ENCODE results near the gene GFY.

The GFY gene

DNA sequence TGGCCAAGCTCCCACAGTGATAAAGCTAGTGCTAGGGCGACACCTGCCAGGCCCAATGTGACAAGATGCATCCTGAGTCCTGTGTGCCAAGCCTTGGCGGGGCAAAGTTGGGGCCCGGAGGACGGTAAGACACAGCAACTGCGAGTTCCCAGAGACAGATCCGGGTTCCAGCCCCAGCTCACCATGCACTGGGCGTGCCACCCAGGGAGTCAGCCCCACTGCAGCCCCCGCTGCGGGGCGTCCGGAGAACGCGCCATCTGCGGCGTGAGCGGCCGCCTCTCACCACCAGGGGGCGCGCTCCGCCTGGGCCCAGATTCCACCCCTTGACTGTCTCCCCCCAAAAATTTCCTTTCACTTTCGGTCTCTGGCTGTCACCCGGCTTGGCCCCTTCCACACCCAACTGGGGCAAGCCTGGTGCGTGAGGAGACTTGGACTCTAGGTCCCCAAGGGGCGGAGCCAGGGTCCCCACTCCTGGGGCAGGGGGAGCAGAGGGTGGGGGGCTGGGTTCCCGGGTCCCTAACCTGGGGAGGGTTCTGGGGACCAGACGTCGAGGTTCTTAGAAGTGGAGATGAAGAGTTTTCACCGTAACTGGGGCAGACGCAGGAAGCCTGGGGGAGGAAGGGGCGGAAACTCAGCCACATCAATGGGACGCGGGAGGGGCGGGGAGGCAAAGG, 48.8 kb downstream of the GFY start, which contains the start of gene FLT3LG:
Gene FLT3LG, plus strand, starts transcription at position 348 of the 674 bp plus-strand sequence. CDS start 425 bp downstream, outside the sequence.
- no peaks in the 10 kb centered on the region for H3K9me3 ChIP-seq (ENCODE audit: insufficient read depth, low read length)
- no peak within 1 kb of the TSS for H3K9ac ChIP-seq (ENCODE audit: insufficient read length, low read depth)
- H3K4me1 ChIP-seq (ENCODE audit: insufficient read depth, insufficient read length) = peaks cover 4% of the 10 kb centered on the region
- H3K36me3 ChIP-seq (ENCODE audit: insufficient read depth, insufficient read length, low read length) = peaks cover 14% of the 10 kb centered on the region
- H3K27me3 ChIP-seq (ENCODE audit: insufficient read depth, insufficient read length) = peaks cover 8% of the 10 kb centered on the region
- TF ChIP-seq ZNF274 (IDR thresholded peaks at IDR 0.05; ENCODE audit: low read depth, low read length) (no peak), SUZ12 (IDR thresholded peaks at IDR 0.05; ENCODE audit: extremely low read depth, insufficient read depth, insufficient read length) (no peak), YY1 (IDR thresholded peaks at IDR 0.05; ENCODE audit: insufficient read depth, insufficient read length) (no peak)
- H3K4me3 ChIP-seq (ENCODE audit: insufficient read length, low read depth) = no peak within 1 kb of the TSS
- no peak for DNase-seq (ENCODE audit: low read depth, low spot score)

GRCh38 chr19:49474542-49474924, 49.3 kb downstream of the GFY start:
- peaks cover 13% of the 10 kb centered on the region for H3K36me3 ChIP-seq (ENCODE audit: insufficient read depth, insufficient read length, low read length)

DNA sequence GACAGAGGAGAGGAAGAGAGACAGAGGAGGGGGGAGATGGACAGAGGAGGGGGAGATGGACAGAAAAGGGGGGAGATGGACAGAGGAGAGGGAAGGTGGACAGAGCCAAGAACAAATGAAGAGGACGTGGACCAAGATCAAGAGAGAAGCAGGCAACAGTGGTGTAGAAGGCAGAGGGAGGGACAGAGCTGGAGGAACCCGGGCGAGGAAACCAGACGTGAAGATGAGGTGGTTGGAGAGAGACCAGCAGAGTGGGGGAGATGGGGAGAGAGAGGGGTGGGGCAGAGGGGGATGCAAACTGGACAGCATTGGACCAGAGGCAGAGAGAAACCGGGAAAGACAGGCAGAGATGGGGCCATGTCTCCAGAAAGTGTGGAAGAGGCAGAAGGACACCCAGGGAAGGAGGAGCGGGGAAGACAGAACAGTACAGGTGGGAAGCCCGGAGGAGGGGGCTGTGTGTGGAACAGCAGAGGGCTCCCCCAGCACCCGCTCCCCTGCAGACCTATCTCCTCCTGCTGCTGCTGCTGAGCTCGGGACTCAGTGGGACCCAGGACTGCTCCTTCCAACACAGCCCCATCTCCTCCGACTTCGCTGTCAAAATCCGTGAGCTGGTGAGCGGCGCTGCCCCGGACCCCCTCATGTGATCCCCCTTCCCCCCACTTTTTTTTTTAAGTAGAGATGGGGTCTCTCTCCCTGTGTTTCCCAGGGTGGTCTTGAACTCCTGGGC, 50.2 kb downstream of the GFY start:
- peaks cover 5% of the 10 kb centered on the region for H3K36me3 ChIP-seq (ENCODE audit: insufficient read depth, insufficient read length, low read length)
- peaks cover 8% of the 10 kb centered on the region for H3K27me3 ChIP-seq (ENCODE audit: insufficient read depth, insufficient read length)
- no peaks in the 10 kb centered on the region for H3K9me3 ChIP-seq (ENCODE audit: insufficient read depth, low read length)
- peaks cover 4% of the 10 kb centered on the region for H3K4me1 ChIP-seq (ENCODE audit: insufficient read depth, insufficient read length)
- H3K9ac ChIP-seq (ENCODE audit: insufficient read length, low read depth) = no peak overlapping the region
- TF ChIP-seq ZNF274 (IDR thresholded peaks at IDR 0.05; ENCODE audit: low read depth, low read length) = no peak
- no peak for TF ChIP-seq YY1 (IDR thresholded peaks at IDR 0.05; ENCODE audit: insufficient read depth, insufficient read length)
- no peak overlapping the region for H3K4me3 ChIP-seq (ENCODE audit: insufficient read length, low read depth)
- no peak for DNase-seq (ENCODE audit: low read depth, low spot score)

More at GRCh38 chr19:49474542-49474924, 49.3 kb downstream of the GFY start:
- Histone ChIP-seq H3K4me1 (ENCODE audit: insufficient read depth, insufficient read length) (peaks cover 4% of the 10 kb centered on the region), H3K27me3 (ENCODE audit: insufficient read depth, insufficient read length) (peaks cover 8% of the 10 kb centered on the region), H3K9me3 (ENCODE audit: insufficient read depth, low read length) (no peaks in the 10 kb centered on the region), H3K9ac (ENCODE audit: insufficient read length, low read depth) (no peak overlapping the region), H3K4me3 (ENCODE audit: insufficient read length, low read depth) (no peak overlapping the region)
- no peak for DNase-seq (ENCODE audit: low read depth, low spot score)
- TF ChIP-seq YY1 (IDR thresholded peaks at IDR 0.05; ENCODE audit: insufficient read depth, insufficient read length) (no peak), ZNF274 (IDR thresholded peaks at IDR 0.05; ENCODE audit: low read depth, low read length) (no peak)

DNA sequence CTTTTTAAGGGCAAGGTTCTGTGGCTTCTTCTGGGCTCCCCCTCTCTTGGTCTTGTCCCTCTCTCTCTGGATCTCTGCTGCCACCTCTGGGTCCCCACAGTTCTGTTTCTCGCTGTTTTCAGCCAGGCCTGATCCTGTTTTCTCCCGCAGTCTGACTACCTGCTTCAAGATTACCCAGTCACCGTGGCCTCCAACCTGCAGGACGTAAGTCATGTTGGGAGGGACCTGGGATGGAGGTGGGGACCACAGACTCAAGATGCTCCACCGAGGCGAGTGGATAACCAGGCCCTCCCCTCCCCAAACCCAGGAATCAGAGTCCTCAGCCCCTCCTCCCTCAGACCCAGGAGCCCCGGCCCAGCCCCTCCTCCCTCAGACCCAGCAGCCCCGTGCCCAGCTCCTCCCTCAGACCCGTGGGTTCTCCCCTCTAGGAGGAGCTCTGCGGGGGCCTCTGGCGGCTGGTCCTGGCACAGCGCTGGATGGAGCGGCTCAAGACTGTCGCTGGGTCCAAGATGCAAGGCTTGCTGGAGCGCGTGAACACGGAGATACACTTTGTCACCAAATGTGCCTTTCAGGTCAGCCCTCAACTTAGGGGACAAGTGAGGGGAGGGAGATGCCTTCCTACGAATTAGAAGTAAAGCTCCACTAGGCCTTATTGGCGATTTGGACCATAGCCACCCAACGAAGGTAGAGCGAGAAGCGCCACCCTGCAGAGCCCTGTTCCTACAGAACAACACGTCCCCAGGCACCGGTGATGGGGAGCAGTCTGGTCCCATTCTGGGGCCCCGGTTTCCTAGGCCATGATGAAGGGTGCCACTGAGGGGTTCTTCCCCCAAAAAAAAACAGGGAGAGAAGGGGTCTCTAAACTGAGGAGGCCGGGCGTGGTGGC, 51.0 kb downstream of the GFY start:
- H3K4me3 ChIP-seq (ENCODE audit: insufficient read length, low read depth) = no peak overlapping the region
- TF ChIP-seq YY1 (IDR thresholded peaks at IDR 0.05; ENCODE audit: insufficient read depth, insufficient read length) = no peak
- no peaks in the 10 kb centered on the region for H3K9me3 ChIP-seq (ENCODE audit: insufficient read depth, low read length)
- H3K9ac ChIP-seq (ENCODE audit: insufficient read length, low read depth) = no peak overlapping the region
- peaks cover 8% of the 10 kb centered on the region for H3K27me3 ChIP-seq (ENCODE audit: insufficient read depth, insufficient read length)
- H3K4me1 ChIP-seq (ENCODE audit: insufficient read depth, insufficient read length) = peaks cover 6% of the 10 kb centered on the region
- no peaks in the 10 kb centered on the region for H3K36me3 ChIP-seq (ENCODE audit: insufficient read depth, insufficient read length, low read length)
- no peak for DNase-seq (ENCODE audit: low read depth, low spot score)

Measured in NT2/D1 (cell line).